K562 (cell line): Measurements from ENCODE around the gene ZNF865. TPM values are rescaled to one million over a fixed set of nuclear protein-coding genes. Genes with fewer than 3 reads are reported as not detected.

ENCODE experiments used
- BCL6 ChIP-seq: fragments of 250-450 bp; sonication (Bioruptor Pico); IDR thresholded peaks from 2 replicates; pipeline ENCODE4 v1.4.0; 2020
- CEBPZ ChIP-seq: fragments of 150-350 bp; IDR thresholded peaks from 2 replicates; pipeline ENCODE4 v1.6.1; 2014; ENCODE audit warnings: low read depth, mild to moderate bottlenecking, low read length, borderline replicate concordance
- GATAD2B ChIP-seq: fragments of 450-650 bp; IDR thresholded peaks from 2 replicates; pipeline ENCODE4 v1.6.1; 2017; ENCODE audit warnings: mild to moderate bottlenecking, borderline replicate concordance
- MAZ ChIP-seq, 2 experiments: fragments of 450-650 bp in 1 of 2; sonication (generic) in 1 of 2; formaldehyde crosslinking; IDR thresholded peaks in 1 of 2; conservative IDR thresholded peaks in 1 of 2; 2 replicates each; pipeline versions ENCODE4 v1.4.0 to v1.5.0; 2020; ENCODE audit warnings: mild to moderate bottlenecking in 1 of 2, missing genetic modification reagents in 1 of 2
- MBD2 ChIP-seq: sonication (generic); IDR thresholded peaks from 2 replicates; pipeline ENCODE4 v1.6.1; 2016; ENCODE audit warnings: low read depth, borderline replicate concordance
- MCM5 ChIP-seq: fragments of 450-650 bp; IDR thresholded peaks from 2 replicates; pipeline ENCODE4 v1.6.1; 2016; ENCODE audit warnings: low read depth
- MGA ChIP-seq: fragments of 450-650 bp; IDR thresholded peaks from 2 replicates; pipeline ENCODE4 v1.6.1; 2016; ENCODE audit warnings: mild to moderate bottlenecking, moderate library complexity
- NFE2 ChIP-seq: IDR thresholded peaks from 2 replicates; pipeline ENCODE4 v1.6.1; 2014; ENCODE audit warnings: antibody characterized with exemption, low read depth
- ZBTB9 ChIP-seq: fragments of 450-650 bp; formaldehyde crosslinking; IDR thresholded peaks from 2 replicates; pipeline ENCODE4 v1.4.0; 2020; ENCODE audit warnings: mild to moderate bottlenecking, moderate library complexity
- ZC3H11A ChIP-seq: IDR thresholded peaks from 2 replicates; pipeline ENCODE4 v1.6.1; 2012; ENCODE audit warnings: low read depth, low read length, improper control_type of control experiment
- polyA plus RNA-seq, 8 experiments: library from polyadenylated mRNA; depleted of rRNA in 4 of 8; stranded (reverse) in 5 of 8; unstranded in 3 of 8; fragments of >200 nt; fragmentation: Nextera tagmentation in 2 of 8; fragmentation: Illumina TruSeq in 1 of 8; extraction: Ambion mirVana in 2 of 8; extraction: Trizol in 1 of 8; gene quantifications; 2 replicates each; pipeline versions ENCODE4 v1.2.1 to v1.2.3, GENCODE V29; 2011 to 2014; ENCODE audit warnings: inconsistent platforms in 1 of 8, missing spikeins in 1 of 8
- total RNA-seq, 7 experiments: library from RNA; depleted of rRNA in 6 of 7; stranded (reverse); fragments of >200 nt in 6 of 7; fragmentation: Illumina TruSeq in 2 of 7; extraction: Trizol in 2 of 7; gene quantifications; 2 replicates each; pipeline versions ENCODE4 v1.2.1 to v1.2.3, GENCODE V29; 2011 to 2021; ENCODE audit warnings: low replicate concordance in 1 of 7

The ZNF865 gene
- total and polyA plus RNA-seq, 9 of the 15 experiments (the other 6 are each of a cell fraction or from before 2014, with no cell fraction given), result 0.40 to 18.8 (median 1.6) TPM; not detected in 2

GRCh38 chr19:55647732-55648584, 42.5 kb downstream of the ZNF865 start, which contains the start of gene CCDC106 (continued):
- TF ChIP-seq ZC3H11A (no peak), MAZ (CRISPR knock-in tag; conservative IDR thresholded peaks at IDR 0.05 in 1 of 2, IDR thresholded peaks at IDR 0.05 in 1 of 2) (peak; percentile 97), MGA (no peak), MBD2 (no peak), BCL6 (no peak), ZBTB9 (CRISPR knock-in tag) (no peak), GATAD2B (peak; percentile 100), CEBPZ (no peak), MCM5 (no peak), NFE2 (no peak)
